Effector CD4-positive, alpha-beta T cell (primary cell): ENCODE results near the gene SNED1.
A peak's percentile ranks its signal among the peaks of the same experiment; 100 is the strongest.

Experiments used
- DNase-seq: peaks from one replicate; pipeline ENCODE4 v3.0.0-alpha.2; 2020

SNED1 gene

DNA sequence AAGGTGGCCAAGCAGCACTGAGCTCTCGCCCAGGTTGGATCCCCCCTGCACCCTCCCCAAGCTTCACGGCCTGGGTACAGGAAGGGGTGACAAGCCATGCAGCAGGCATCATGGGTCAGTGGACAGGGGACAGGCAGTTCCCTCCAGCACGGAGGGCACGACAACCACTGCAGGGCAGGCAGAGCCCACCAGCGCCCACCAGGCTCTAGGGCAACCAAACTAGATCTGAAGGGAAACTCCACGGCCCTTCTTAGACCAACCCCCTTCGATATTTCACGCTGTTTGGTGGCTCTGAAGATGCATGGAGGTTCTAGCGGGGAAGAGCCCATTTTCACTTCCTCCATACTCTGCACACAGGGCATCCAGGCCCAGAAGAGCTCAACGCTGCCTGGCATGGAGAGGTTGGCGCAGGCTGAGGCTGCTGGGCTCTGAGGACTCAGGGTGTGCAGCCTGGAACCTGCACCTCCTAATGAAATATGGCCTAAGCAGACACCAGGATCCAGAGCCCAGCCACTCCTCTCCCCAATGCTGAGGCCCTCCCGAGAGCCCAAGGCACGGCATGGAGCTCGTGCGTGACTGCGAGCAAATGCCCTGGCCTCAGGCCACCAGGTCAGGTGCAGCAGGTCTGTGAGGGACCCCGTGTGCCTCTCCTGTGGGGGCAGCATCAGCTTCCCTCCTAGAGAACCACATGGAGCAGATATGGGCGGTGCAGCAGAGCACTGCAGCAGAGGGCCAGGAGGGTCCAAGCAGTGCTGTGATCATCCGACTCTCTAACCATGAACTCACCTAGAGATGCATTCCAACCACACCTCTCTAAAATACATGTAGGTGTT is 112.4 kb downstream of the SNED1 start:
- no peak for DNase-seq

DNA sequence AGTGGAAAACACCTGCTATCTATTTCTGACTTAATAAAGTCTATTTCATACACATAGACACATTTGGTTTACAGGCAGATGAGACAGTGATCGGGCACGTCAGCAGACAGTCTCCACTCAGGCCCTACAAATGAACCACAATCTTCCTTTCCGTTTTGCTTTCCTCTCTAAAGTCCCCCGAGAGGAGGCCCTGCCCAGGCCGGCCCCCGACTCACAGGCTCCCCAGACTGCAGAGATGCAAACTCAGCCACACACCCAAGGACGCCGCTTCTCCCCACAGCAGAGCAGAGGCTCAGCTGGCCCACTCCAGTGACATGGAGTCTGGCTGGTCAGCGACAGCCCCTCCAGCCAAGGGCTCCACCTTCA is 113.0 kb downstream of the SNED1 start:
- peak; percentile 30 for DNase-seq

DNA sequence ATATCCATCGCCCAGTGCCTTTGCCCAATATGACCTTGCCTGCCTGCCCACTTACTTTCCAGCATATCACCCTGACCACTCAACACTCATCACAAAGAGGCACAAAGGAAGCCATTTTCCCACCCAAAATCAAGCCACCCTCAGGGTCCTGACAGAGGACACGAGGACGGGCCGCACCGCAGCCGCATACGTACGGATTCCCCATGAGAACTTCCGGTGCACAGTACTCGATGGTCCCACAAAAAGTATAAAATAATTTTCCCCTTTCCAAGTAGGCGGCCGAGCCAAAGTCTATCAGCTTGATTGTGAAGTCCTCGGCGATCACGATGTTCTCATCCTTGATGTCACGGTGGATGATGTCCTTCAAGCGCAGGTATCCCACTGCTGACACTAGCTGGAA is 113.6 kb downstream of the SNED1 start:
- DNase-seq: no peak

DNA sequence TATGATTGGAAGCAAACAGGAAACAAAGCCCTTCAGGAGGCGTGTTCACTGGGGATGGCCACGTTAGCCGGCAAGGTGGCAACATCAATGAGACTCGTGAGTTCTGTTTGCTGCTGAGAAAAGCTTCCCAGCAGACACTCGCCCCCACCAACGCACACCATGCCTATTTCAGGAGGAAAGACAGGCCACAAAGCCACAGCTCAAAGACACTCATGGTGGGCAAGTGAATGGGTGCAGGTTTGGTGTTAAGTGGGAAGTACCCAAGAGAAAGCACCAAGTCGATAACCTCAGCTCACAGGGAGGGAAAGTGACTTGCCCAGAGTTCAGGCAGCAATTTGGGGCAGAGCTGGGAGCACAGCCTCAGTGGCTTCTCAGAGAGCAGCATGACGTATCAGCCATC is 114.2 kb downstream of the SNED1 start:
- DNase-seq: peak; percentile 36

DNA sequence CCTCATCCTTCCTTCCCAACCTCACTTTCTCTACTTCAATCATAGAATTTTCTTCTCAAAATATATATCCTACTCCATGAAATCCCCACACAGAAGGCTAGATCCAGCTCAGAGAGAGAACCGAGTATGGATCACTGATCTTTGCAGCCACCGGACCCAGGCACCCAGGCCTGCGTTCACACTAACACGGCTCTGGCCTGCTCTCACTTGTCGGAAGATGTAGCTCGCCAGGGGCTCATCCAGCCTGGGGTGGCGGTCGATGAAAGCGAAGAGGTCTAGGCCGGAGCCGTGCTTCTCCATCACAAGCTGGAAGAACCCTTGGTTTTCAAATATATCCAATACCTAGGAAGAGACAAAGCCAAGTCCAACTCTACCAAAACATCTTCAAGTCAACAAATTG is 116.4 kb downstream of the SNED1 start:
- DNase-seq: no peak

DNA sequence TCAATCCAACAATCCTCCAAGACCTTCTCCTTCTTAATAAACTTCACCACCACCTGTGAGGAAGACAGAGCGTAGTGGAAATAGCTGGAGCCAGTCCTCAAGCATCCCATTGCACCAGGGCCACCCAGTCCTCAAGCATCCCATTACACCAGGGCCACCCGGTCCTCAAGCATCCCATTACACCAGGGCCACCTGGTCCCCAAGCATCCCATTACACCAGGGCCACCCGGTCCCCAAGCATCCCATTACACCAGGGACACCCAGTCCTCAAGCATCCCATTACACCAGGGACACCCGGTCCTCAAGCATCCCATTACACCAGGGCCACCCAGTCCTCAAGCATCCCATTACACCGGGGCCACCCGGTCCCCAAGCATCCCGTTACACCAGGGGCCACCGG is 116.9 kb downstream of the SNED1 start:
- DNase-seq: no peak

DNA sequence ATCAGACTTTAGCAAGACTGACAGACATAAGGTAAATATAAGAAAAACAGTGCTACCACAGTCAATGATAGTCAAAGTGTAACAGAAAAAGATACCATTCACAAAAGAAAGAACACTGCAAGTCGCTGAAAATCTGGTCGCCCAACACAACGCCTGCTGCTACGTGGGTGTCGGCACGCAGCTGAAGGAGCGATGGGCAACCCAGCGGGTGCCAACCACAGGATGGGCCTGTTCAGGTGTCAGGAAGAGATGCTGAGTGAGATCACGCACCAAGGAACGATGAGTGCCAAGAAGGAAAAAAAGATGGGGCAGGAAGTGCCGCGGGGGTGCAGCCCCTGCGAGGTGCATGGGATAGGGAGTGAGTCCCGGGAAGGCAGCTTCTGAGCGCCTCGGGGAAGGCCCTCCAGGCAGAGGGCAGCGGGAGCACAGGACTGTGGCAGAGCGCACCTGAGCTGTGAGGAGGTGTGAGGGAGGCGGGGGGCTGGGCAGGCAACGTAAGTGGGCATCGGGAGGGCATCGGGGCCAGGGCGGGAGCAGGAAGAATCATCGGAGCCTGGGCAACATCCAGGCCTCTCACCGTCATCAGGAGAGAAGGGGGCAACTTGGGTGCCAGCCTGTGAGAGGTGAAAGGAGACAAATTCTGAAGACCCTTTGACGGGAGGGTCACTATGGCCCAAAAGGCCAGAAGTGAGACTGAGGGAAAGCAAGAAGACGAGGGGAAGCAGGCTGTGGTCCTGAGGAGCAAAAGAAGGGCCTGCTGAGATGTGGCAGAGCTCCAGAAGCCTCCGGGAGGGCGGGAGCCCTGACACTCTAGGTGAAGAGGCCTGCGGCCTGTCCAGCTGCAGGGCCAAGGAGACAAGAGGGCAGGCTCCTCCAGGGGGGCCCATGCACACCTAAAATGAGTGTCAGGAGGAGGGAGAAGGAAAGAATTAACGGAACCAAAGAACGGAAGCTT is 118.5 kb downstream of the SNED1 start:
- no peak for DNase-seq

DNA sequence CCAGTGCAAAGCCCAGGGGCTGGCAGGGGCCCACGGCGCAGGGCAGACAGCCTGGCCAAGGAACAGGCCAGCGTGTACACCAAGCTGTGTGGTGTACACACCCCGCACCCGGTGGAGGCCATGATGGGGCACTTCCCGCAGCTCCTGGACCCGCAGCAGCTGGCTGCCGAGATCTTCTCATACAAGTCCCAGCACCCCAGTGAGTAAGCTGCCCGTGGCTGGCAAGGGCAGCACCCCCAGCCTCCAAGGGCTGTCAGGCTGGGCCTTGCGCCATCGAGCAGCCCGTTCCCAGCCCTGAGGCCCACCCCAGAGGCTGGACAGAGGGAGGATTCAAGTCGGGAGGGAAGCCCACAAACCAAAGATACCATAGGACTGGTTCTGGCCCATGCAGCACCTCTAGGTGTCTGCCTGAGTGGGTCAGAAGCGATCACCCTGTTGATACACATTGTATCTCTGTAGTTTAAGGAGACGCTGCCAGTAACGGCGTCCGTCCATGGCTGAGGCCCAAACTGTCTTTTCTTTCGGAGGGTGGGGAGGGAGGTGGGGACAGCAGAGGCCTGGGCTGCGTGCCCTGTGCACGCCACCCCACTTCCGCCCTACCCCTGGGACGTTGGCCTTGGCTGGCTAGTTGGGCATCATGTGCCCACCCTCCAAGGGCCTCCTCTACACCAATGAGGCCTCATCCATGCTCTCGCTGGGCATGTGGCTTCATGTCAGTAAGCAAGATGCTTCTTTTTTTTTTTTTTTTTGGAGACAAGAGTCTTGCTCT is 120.5 kb downstream of the SNED1 start:
- no peak for DNase-seq

DNA sequence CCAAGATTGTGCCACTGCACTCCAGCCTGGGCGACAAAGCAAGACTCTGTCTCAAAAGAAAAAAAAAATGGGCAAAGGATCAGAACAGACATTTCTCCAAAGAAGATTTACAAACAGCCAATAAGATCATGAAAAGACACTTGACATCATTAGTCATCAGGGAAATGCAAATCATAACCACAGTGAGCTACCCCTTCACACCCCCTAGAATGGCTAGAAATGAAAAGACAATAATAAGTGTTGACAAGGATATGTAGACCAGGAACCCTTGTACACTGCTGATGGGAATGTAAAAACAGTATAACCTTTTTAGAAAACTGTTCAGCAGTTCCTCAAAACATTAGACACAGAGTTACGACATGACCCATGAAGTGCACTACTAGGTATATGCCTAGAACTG is 122.0 kb downstream of the SNED1 start:
- DNase-seq: no peak

DNA sequence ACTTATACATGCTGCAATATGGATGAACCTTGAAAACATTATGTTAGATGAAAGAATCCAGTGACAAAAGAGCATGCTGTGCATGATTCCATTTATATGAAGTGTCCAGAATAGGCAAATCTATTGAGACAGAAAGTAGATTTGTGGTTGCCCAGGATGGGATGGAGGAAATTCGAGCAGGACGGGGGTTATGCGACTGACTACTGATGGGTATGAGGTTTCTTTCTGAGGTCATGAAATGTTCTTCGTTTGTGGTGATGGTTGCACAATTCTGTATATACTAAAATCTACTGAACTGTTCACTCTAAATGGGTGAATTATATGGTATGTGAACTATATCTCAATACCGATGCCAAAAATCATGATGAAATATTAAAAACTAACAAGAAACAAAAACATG is 122.6 kb downstream of the SNED1 start:
- DNase-seq: no peak

DNA sequence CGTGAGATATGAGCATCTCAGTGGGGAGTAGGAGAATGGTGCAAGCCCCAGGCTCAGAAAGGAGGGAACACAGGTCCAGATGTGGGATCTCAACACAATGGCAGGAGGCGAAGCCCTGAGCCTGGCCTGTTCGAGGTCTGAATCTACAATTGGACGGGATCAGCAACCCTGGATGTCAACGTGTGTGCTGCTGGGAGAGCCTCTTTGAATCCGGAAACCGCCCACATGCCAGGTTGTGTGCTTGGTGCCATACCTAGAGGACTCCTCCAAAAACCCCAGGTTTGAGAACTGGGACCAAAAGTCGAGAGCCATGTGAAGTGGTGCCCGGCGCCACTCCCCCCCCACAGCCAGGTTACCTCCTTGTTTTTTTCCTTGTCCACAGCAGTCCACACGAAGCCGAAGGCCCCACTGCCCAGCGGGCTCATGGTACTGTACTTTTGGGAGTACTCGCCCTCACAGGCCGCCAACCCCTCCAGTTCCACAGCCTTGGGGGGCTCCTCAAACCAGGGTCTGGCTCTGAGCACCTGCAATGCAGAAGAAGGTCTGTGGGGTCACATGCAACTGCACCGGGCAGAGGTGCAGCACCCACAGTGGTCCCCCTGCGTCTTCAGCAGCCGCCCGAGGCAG is 124.1 kb downstream of the SNED1 start:
- no peak for DNase-seq

DNA sequence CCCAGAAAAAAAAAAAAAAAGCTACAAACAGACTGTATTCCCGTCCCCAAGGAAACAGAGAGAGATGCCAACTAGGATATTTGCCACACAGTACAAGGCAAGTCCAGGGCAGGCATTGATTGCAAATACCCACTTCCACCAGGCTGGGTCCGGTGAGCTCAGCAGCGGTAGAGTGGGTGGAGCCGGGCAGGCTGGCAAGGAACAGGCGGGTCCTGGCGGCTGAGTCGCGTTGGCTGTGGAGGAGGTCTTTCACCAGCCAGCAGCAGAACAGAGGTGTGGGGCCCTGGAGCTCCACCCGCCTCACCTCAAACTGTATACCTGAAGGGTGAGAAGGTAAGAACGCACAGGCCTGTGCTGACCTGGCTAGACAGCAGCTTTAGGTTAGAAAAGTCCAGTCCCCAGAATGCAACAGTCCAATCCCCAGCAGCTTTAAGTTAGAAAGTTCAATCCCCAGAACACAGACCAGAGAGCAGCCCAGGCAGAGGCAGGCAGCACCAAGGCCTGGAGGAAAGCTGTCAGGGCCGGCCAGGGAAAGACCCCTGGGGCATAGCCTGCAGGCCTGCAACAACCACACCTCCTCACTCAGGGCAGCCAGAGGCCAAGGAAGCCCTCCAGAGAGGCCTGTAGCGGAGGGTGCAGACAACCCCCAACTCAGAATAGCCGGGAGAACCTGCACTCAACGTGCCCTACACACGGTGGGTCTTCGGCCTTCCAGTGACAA is 125.6 kb downstream of the SNED1 start:
- DNase-seq: peak; percentile 27

DNA sequence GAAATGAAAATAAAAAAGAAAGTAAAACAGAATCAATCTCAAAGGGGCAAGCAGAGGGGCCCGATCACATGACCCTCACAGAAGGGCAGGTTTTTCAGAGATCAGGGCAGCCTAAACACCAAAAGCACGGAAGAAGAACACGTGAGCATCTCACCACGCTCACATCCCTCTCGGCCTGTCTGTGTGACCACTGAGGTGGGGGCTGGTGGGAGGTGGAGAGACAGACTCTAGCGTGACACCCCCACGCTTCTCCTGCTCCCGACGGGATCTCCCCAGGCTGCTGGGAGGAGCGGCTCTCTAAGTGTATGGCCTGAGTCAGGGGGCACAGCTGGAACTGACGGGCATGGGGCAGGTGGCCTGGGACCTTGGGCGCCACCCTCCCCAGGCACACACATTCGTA is 127.2 kb downstream of the SNED1 start:
- DNase-seq: no peak

DNA sequence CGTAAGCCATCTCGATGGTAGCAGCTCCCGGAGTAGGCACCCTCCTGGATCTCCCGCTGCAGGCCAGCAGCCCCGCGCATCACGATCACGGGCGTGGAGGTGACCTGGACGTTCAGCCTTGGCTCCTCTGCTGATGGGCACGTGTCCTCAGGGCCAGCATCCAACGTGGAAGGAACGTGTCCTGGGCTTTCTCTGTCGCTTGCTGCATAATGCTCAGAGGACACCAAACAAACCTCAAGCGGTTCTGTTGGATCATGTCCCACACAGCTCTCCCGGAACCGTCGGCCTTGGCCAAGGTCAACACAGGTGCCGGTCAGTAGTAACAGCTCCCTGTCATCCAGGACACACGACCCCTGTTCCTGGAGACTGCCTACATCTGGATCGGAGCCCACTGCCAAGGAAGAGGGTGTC is 127.8 kb downstream of the SNED1 start:
- DNase-seq: no peak

DNA sequence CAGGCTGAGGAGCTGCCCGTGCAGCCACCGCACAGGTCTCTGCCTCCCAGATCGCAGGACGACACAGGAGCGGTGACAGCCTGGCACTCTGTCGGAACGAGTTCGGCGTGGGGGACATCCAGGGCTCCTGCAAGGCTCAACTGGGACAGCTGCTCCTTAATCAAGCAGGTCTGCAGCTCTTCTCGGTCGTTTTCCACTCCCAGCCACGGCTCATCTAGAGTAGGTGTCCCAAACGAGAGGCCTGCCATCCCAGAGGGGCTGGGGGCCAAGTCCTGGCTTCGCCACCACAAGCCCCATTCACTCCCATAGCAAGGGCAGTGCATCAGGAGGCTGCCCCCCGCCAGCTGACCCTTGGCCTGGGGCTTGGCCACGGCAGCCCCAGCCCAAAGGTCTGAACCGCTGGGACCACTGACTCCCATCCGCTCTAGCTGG is 128.4 kb downstream of the SNED1 start:
- no peak for DNase-seq

DNA sequence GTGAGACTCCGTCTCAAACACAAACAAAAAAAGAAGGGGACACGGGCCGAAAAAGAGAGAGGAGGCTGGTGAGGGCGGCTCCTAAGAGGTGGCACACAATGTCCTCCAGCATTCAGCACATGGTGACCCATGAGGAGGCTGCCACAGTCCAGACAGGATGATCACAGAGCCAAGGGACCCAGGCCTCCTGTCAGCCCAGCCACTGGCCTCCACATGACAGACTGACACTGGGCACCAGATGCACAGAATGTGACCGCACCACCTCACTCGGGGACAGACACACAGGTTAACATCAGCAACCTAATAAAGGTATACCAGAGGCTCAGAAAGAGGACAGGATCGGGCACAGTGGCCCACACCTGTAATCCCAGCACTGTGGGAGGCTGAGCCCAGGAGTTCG is 129.8 kb downstream of the SNED1 start:
- DNase-seq: no peak

DNA sequence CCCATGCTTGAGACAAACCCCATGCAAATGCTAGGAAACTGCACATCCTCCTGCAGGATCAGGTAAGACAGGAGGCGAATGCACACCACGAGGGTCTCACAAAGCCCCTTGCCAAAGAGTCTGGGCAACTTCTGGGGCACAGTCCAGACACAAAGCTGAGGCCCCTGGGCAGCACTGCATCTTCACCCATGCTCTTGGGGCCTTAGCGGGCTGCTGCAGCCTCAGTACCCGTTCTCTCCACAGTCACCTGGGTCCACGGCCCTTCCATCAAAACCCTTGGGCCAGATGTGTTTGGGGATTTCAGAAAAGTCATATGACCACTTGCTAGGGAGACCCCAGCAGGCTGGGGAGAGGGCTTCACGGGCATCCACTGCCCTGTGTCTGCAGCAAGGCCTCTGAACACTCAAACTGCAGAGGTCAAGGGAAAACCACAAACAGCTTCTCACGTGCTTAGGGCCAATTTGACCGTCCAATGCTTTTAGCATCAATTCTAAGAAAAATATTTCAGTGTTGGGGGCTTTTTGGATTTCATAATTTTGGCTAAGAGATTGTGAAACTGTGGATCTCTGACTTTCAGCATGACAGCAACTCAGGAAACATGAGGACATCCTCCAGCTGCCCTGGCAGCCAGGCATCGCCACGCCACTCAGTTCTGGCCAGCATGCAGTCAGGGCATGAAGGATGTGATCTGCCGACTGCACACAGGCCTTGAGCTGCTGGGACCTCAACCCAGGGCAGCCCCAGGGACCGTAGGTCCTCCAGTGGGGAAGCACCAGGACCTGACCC is 130.9 kb downstream of the SNED1 start:
- no peak for DNase-seq

DNA sequence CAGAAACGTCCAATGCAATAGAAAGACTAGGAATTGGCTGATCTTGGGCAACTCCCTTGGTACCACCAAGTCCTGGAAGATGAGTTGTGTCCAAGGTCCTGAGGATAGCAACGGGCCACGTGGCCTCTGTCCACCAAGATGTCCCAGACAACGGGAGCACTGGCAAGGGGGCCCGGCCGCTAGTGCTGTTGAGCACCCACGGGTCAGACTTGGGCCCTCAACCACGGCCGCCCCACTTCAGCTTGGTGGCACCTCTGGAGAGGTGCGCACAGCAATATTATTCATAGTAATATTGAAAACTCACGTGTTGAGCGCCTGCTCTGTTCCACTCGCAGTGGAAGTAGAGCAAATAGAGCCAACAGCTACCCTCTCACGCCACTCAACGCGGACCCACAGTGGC is 131.9 kb downstream of the SNED1 start:
- DNase-seq: no peak

DNA sequence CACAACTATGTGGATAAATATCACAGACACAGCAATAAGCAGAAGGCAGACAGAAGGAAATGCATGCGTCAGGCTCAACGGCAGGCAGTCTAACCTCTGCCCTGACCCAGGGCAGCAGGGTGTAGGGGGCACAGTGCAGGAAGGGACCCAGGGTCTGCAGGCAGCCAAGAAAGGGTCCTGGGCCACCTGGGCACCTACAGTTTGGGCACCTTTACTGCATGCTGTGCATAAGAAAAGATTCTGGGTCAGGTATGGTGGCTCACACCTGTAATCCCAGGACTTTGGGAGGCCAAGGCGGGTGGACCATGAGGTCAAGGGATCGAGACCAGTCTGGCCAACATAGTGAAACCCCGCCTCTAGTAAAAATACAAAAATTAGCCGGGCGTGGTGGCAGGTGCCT is 133.1 kb downstream of the SNED1 start:
- no peak for DNase-seq

DNA sequence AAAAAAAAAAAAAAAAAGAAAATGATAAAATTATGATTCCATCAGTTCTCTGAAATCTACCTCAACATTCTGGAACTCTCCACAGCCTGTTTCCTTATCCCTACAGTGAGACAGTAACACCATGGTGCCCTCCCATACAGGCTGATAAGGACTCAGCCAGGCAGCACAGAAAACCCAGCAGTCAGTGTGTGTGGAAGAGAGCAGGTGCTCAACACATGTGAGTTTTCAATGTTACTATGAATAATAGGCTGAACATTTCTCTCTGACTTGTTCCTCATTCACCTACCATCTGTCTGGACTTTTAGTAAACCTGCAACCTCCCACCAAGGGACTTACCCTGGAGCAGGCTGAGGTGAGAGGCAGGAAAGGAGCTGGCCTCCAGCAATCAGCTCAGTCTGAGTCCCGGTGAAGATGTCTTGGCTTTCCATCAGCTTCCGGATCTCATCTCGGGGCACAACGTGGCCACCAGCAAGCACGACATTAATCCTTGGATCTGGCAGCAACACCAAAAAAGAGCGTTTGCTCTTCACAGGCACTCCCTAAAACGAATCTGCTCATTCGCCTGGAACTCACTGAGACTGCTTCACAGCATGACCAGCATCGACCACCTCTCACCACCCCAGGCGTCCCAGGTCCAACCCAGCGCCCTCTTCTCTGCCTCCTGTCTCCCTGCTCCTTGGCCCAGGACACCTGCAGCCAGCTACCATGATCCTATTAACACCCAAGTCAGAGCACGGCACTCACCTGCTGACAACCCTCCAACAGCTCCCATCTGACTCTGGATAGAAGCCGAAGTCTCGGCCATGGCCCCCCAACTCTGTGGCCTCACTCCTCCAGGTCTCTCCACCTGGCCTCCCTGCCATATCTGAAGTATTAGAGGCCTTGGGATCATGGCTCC is 134.4 kb downstream of the SNED1 start:
- DNase-seq: no peak
